SK-N-SH (cell line): ENCODE results near the gene RAD23B. TPM values are rescaled to one million over a fixed set of nuclear protein-coding genes. Genes with fewer than 3 reads are reported as not detected.

Source experiments
- CTCF ChIA-PET: fragments of 300-600, 350-600 bp; formaldehyde crosslinking; extraction: SDS; loops from one replicate; lab custom pipeline; 2021; lab: Yijun Ruan, JAX
- POLR2A ChIA-PET: fragments of 350-600 bp; sonication (Branson Sonifier 250); formaldehyde crosslinking; extraction: SDS; loops from one replicate; lab custom pipeline; 2020; ENCODE audit warnings: antibody characterized with exemption, inconsistent platforms; lab: Yijun Ruan, JAX
- DNase-seq: peaks from one replicate; pipeline ENCODE4 v3.0.0; 2012
- H2AFZ ChIP-seq: fragments of 200-600 bp; sonication (generic); 2 replicates; pipeline ENCODE4 v1.8.1; 2016; ENCODE audit warnings: antibody characterized with exemption, mild to moderate bottlenecking, low read depth
- H3F3A ChIP-seq: fragments of 200-600 bp; sonication (generic); replicated peaks from 2 replicates; pipeline ENCODE3; 2016; ENCODE audit warnings: antibody characterized with exemption, mild to moderate bottlenecking; ENCODE audit not compliant: insufficient read depth
- H3K27ac ChIP-seq, 2 experiments: fragments of 200-500 bp in 1 of 2; fragments of 200-600 bp in 1 of 2; sonication (Bioruptor generic) in 1 of 2; sonication (generic), shearing (Covaris generic) in 1 of 2; 2 replicates each; pipeline versions ENCODE4 v1.5.1 to v1.6.1; 2014 to 2016; ENCODE audit warnings: low read depth in 2 of 2, inconsistent platforms in 1 of 2, low read length in 1 of 2, mild to moderate bottlenecking in 1 of 2, mixed read lengths in 1 of 2
- H3K27me3 ChIP-seq: fragments of 200-600 bp; sonication (generic), shearing (Covaris generic); 2 replicates; pipeline ENCODE4 v1.6.1; 2016; ENCODE audit warnings: mixed run types; ENCODE audit not compliant: insufficient read depth
- H3K36me3 ChIP-seq, 2 experiments: fragments of 200-500 bp in 1 of 2; fragments of 200-600 bp in 1 of 2; sonication (Bioruptor generic) in 1 of 2; sonication (generic) in 1 of 2; replicated peaks in 1 of 2; 2 replicates each; pipeline versions ENCODE3 to v1.5.1; 2014 to 2016; ENCODE audit warnings: low read length in 1 of 2, mild to moderate bottlenecking in 1 of 2; ENCODE audit not compliant: insufficient read depth in 2 of 2, control insufficient read depth in 1 of 2
- H3K4me1 ChIP-seq, 2 experiments: fragments of 200-500 bp in 1 of 2; fragments of 200-600 bp in 1 of 2; sonication (Bioruptor generic) in 1 of 2; sonication (generic), shearing (Covaris generic) in 1 of 2; 2 replicates each; pipeline versions ENCODE4 v1.5.1 to v1.6.1; 2014 to 2016; ENCODE audit warnings: low read depth in 1 of 2, low read length in 1 of 2, mixed run types in 1 of 2; ENCODE audit not compliant: insufficient read depth in 2 of 2, control insufficient read depth in 1 of 2
- H3K4me2 ChIP-seq: fragments of 200-600 bp; sonication (generic), shearing (Covaris generic); 2 replicates; pipeline ENCODE4 v1.6.1; 2017; ENCODE audit warnings: mixed run types
- H3K4me3 ChIP-seq, 2 experiments: fragments of 200-500 bp in 1 of 2; fragments of 200-600 bp in 1 of 2; sonication (Bioruptor generic) in 1 of 2; sonication (generic), shearing (Covaris generic) in 1 of 2; 2 replicates each; pipeline versions ENCODE4 v1.5.1 to v1.8.1; 2014 to 2016; ENCODE audit warnings: low read depth in 2 of 2, inconsistent platforms in 1 of 2, low read length in 1 of 2, mild to moderate bottlenecking in 1 of 2, mixed read lengths in 1 of 2, moderate library complexity in 1 of 2
- H3K79me2 ChIP-seq: fragments of 200-600 bp; sonication (generic); 2 replicates; pipeline ENCODE4 v1.8.1; 2017; ENCODE audit warnings: mild to moderate bottlenecking; ENCODE audit not compliant: insufficient read depth
- H3K9ac ChIP-seq: fragments of 200-600 bp; sonication (generic); 2 replicates; pipeline ENCODE4 v1.6.1; 2017; ENCODE audit warnings: mixed run types
- H3K9me2 ChIP-seq: fragments of 200-600 bp; sonication (generic); 2 replicates; pipeline ENCODE4 v1.6.1; 2017; ENCODE audit warnings: mixed run types
- H3K9me3 ChIP-seq: fragments of 200-600 bp; sonication (generic); 2 replicates; pipeline ENCODE4 v1.6.1; 2017; ENCODE audit warnings: mixed run types, mild to moderate bottlenecking, moderate library complexity
- H4K20me1 ChIP-seq: fragments of 200-600 bp; sonication (generic); 2 replicates; pipeline ENCODE4 v1.6.1; 2017; ENCODE audit warnings: mild to moderate bottlenecking, mixed run types; ENCODE audit not compliant: insufficient read depth
- CHD2 ChIP-seq: fragments of 150-350 bp; IDR thresholded peaks from 2 replicates; pipeline ENCODE4 v1.6.1; 2018; ENCODE audit warnings: low read length; ENCODE audit not compliant: partially characterized antibody
- CTCF ChIP-seq: fragments of 200-600 bp; sonication (generic); IDR thresholded peaks from 2 replicates; pipeline ENCODE4 v1.6.1; 2017; ENCODE audit warnings: antibody characterized with exemption, mild to moderate bottlenecking, moderate library complexity
- ELF1 ChIP-seq: IDR thresholded peaks from 2 replicates; pipeline ENCODE4 v1.4.0; 2012
- EP300 ChIP-seq, 2 experiments: IDR thresholded peaks; 2 replicates each; pipeline versions ENCODE4 v1.4.0 to v1.6.1; 2012; ENCODE audit warnings: borderline replicate concordance in 1 of 2, low read depth in 1 of 2, low read length in 1 of 2
- EZH2phosphoT487 ChIP-seq: fragments of 200-600 bp; sonication (generic); IDR thresholded peaks from 2 replicates; pipeline ENCODE4 v1.6.1; 2017; ENCODE audit warnings: low read depth, mixed run types, mild to moderate bottlenecking, antibody characterized with exemption, moderate library complexity, borderline replicate concordance
- FOSL2 ChIP-seq: IDR thresholded peaks from 2 replicates; pipeline ENCODE4 v1.4.0; 2012; ENCODE audit warnings: low read depth, mild to moderate bottlenecking, moderate library complexity, borderline replicate concordance
- FOXJ3 ChIP-seq: sonication (generic); formaldehyde crosslinking; IDR thresholded peaks from 2 replicates; pipeline ENCODE4 v1.5.1; 2020; ENCODE audit warnings: mild to moderate bottlenecking, missing genetic modification reagents
- FOXM1 ChIP-seq: IDR thresholded peaks from 2 replicates; pipeline ENCODE4 v1.4.0; 2012; ENCODE audit warnings: low read depth, mild to moderate bottlenecking
- GATA2 ChIP-seq: sonication (generic); formaldehyde crosslinking; IDR thresholded peaks from 2 replicates; pipeline ENCODE4 v1.5.0; 2020; ENCODE audit warnings: mild to moderate bottlenecking, missing genetic modification reagents
- MAX ChIP-seq: IDR thresholded peaks from 2 replicates; pipeline ENCODE4 v1.4.0; 2012; ENCODE audit warnings: low read depth
- MEF2A ChIP-seq: IDR thresholded peaks from 2 replicates; pipeline ENCODE4 v1.4.0; 2012; ENCODE audit warnings: low read depth, borderline replicate concordance
- MXI1 ChIP-seq: IDR thresholded peaks from 2 replicates; pipeline ENCODE4 v1.6.1; 2012; ENCODE audit warnings: mild to moderate bottlenecking, low read depth, low read length, improper control_type of control experiment
- NFIC ChIP-seq: IDR thresholded peaks from 2 replicates; pipeline ENCODE4 v1.4.0; 2012; ENCODE audit warnings: borderline replicate concordance
- PBX3 ChIP-seq: IDR thresholded peaks from 2 replicates; pipeline ENCODE4; 2012
- RAD21 ChIP-seq: IDR thresholded peaks from 2 replicates; pipeline ENCODE4 v1.6.1; 2012; ENCODE audit warnings: mild to moderate bottlenecking, low read length
- RCOR1 ChIP-seq: fragments of 150-350 bp; IDR thresholded peaks from 2 replicates; pipeline ENCODE4 v1.6.1; 2017; ENCODE audit warnings: antibody characterized with exemption, low read length
- RFX5 ChIP-seq: IDR thresholded peaks from 2 replicates; pipeline ENCODE4 v1.6.1; 2012; ENCODE audit warnings: mild to moderate bottlenecking, improper control_type of control experiment, low read length
- RXRA ChIP-seq: IDR thresholded peaks from 2 replicates; pipeline ENCODE4 v1.4.0; 2012; ENCODE audit warnings: low read depth, mild to moderate bottlenecking, borderline replicate concordance
- SIN3A ChIP-seq: IDR thresholded peaks from 2 replicates; pipeline ENCODE4 v1.6.1; 2012; ENCODE audit warnings: low read depth, mild to moderate bottlenecking, low read length, moderate library complexity, borderline replicate concordance
- TCF12 ChIP-seq: IDR thresholded peaks from 2 replicates; pipeline ENCODE4 v1.4.0; 2012
- TEAD4 ChIP-seq: IDR thresholded peaks from 2 replicates; pipeline ENCODE4 v1.4.0; 2012; ENCODE audit warnings: mild to moderate bottlenecking, borderline replicate concordance; ENCODE audit not compliant: insufficient read depth
- ZBTB33 ChIP-seq: IDR thresholded peaks from 2 replicates; pipeline ENCODE4 v1.4.0; 2012; ENCODE audit warnings: low read depth, borderline replicate concordance
- WGBS: methylation state at CpG from one replicate; pipeline ENCODE4 v1.1.6; 2017; ENCODE audit warnings: low lambda C conversion rate; 5-methylcytosine and 5-hydroxymethylcytosine counted together
- polyA plus RNA-seq, 3 experiments: library from polyadenylated mRNA; depleted of rRNA; stranded (reverse); fragments of >200 nt; gene quantifications; 2 replicates each; pipeline ENCODE4 v1.2.3, GENCODE V29; 2012

The RAD23B gene
- polyA plus RNA-seq, 1 of the 3 experiments (the other 2 are of a cell fraction) = 62.9 TPM

- Histone ChIP-seq H2AFZ (no peak overlapping the region), H3K27me3 (no peaks in the 10 kb centered on the region), H3K79me2 (peaks cover 64% of the 10 kb centered on the region), H3K9ac (no peak overlapping the region), H3K4me2 (no peak overlapping the region), H3K36me3 (peaks cover 87 to 95% of the 10 kb centered on the region in 2 experiments), H3K9me3 (peaks cover 6% of the 10 kb centered on the region; the same call in 1 of the 2 replicates), H4K20me1 (peaks cover 28% of the 10 kb centered on the region), H3K9me2 (no peaks in the 10 kb centered on the region), H3F3A (peaks cover 16% of the 10 kb centered on the region), H3K27ac (no peak overlapping the region), H3K4me3 (no peak overlapping the region), H3K4me1 (peaks cover 0 to 5% of the 10 kb centered on the region in 2 experiments; a peak in 1 of 4 replicates)
- TF ChIP-seq NFIC (no peak), MEF2A (no peak), MAX (no peak), ELF1 (no peak), RAD21 (no peak), TCF12 (no peak), EP300 (IDR thresholded peaks at IDR 0.05; ENCODE audit: borderline replicate concordance in 1 of 2, low read depth in 1 of 2, low read length in 1 of 2) (no peak), SIN3A (no peak), GATA2 (no peak), RFX5 (no peak), CTCF (no peak), RCOR1 (no peak), FOXJ3 (CRISPR knock-in tag) (no peak), MXI1 (no peak), EZH2phosphoT487 (no peak), FOSL2 (no peak), RXRA (no peak), CHD2 (no peak)
- ChIA-PET CTCF (interaction anchor here (1.0 to 3.9 kb wide), 2 partner anchors 10 to 11 kb away, joined by 3 to 16 read pairs; no protein-coding TSS in a partner anchor), POLR2A (no interaction called here)
- no peak for DNase-seq
- 45% methylated on average over 2 of the region's 2 CpGs for WGBS
Measured at GRCh38 chr9:107330420-107330819, 47.3 kb downstream of the RAD23B start.

GRCh38 chr9:107332883-107333282, 49.8 kb downstream of the RAD23B start:
- Histone ChIP-seq H3K9me3 (no peaks in the 10 kb centered on the region), H4K20me1 (peaks cover 19% of the 10 kb centered on the region), H3K27ac (no peak overlapping the region), H3K4me1 (peaks cover 4 to 8% of the 10 kb centered on the region in 2 experiments; a peak in 2 of 4 replicates), H3F3A (peaks cover 6% of the 10 kb centered on the region), H3K79me2 (peaks cover 39% of the 10 kb centered on the region), H3K4me3 (no peak overlapping the region), H2AFZ (no peak overlapping the region), H3K9ac (no peak overlapping the region), H3K4me2 (no peak overlapping the region), H3K36me3 (peaks cover 72 to 75% of the 10 kb centered on the region in 2 experiments), H3K9me2 (no peaks in the 10 kb centered on the region), H3K27me3 (no peaks in the 10 kb centered on the region)
- ChIA-PET POLR2A (no interaction called here), CTCF (interaction anchor here (2.4 kb wide), 1 partner anchor 8 kb away, joined by 10 read pairs; no protein-coding TSS in a partner anchor)
- WGBS = 100% methylated on average over 2 of the region's 2 CpGs
- DNase-seq = no peak
- TF ChIP-seq ZBTB33 = no peak
- TF ChIP-seq RXRA = no peak
- TF ChIP-seq RFX5 = no peak
- TF ChIP-seq NFIC = no peak
- no peak for TF ChIP-seq FOXM1
- TF ChIP-seq MXI1 = no peak
- TF ChIP-seq CHD2 = no peak
- TF ChIP-seq GATA2 = no peak
- TF ChIP-seq PBX3 = no peak
- TF ChIP-seq TEAD4 = no peak
